Measurements from ENCODE around the gene KRT83.
"Not testable (repeated sequence)": the region's sequence is repeated elsewhere in the genome, so short reads cannot be mapped to it uniquely, and the experiment has no call there.

The KRT83 gene

DNA sequence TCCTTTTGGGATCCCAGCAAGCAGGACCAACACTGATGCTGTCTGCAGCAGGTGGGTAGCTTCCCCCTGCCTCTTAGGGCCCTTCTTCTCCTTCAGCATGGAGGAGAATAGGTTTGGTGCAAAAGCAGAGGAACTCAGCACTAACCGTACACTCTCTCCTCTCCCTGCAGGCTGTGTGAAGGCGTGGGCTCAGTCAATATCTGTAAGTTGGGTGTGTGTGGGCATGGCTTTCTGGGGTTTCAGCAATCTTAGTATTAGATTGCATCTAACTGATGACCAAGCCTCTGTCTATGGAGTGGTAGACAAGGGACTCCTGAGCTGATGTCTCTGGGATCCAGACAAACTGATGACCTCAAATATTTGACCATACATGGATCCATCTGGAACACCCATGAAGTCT lies 31.8 kb upstream of the KRT83 start:
- DNase-seq, result no peak

DNA sequence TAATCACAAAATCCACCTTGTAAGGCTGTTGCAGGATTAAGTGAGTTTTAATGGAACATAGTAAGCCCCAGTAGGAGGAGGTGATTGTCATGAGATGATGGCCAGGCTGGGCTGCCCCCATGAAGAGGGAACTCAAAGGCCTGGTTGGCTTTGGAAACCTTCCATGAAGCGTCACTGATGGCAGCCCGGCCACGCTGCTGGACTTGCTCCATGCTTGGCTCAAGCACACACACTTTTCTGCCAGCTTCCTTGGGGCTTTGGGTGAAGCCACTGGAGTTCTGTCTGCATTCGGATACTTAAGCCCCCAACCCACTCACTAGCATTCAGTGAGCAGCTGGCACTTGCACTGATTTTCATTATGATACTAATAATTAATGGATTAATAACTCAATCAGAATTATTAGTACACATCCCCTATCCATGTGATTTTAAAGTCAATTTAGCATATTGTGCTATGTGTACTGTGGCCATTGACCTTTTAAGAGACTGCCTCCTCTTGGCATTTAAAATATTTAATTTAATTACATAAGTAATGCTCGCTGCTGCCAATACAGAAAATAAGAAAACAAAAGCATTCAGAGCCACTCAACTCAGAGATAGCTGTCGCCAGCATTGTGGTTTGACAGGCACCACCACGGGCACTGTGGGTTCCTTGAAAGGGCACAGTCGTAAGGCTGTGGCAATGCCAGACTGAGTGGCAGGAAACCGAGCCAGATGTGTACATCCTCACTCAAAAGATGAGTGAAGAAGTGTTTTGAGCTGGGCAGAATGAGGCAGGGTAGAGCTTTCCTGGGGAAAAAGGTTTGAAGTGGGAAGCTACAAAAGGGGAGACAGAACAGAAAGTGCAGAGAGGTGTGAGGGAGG lies 30.2 kb upstream of the KRT83 start:
- DNase-seq, result no peak

DNA sequence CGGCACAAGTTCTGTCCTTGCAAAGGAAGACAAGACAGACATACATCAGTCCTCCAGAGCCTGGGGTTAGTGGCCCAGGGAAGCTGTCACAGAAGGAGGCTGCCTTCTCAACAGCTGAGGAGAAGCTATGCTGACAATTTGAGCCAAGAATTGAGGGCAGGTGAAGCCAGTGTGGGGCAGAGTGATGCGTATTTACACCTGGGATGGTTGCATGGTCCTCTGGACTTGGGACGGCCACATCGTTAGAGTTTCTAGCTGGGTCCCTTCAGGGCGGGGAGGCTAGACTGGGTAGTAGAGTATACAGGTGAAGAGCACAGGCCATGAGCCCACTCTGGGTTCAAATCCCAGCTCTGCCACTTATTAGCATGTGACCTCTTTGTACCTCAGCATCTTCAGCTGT lies 29.6 kb upstream of the KRT83 start:
- no peak for DNase-seq

DNA sequence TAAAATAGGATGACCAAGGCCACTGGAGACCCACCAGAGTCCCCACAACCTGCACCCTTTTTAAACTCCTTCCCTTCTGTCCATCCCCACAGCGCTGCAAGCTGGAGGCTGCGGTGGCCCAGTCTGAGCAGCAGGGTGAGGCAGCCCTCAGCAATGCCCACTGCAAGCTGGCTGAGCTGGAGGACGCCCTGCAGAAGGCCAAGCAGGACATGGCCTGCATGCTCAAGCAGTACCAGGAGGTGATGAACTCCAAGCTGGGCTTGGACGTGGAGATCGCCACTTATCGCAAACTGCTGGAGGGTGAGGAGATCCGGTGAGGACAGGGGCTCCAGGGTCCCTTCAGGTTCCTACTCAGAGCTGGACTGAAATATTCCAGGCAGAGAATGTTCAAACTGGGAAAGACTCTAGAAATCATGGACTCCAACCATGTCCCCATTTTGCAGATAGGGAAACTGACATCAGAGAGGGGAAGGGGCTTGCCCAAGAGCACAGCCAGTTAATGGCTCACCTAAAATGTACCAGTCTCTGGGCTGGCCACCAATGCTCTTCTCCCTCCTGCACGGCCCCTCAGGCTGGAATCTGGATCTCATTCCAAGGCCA lies 28.9 kb upstream of the KRT83 start:
- no peak for DNase-seq

DNA sequence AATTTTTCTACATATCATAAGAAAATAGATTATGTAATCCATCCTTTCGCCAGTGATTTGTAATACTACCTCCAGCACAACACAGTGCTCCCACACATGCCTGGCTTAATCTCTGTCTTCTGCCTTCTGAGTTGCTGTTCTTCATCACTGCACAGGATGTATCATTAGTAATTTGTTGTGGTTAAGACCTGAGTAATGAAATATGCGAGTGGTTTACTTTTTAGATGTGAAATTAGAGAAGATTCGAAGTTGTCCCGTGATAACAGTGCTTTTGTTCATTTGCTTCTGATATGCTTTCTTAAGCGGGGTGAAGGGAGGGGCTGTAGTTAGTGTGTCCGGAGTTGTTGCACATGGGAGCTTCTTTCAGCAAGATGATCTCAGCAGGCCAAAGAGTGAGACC lies 28.0 kb upstream of the KRT83 start:
- no peak for DNase-seq

DNA sequence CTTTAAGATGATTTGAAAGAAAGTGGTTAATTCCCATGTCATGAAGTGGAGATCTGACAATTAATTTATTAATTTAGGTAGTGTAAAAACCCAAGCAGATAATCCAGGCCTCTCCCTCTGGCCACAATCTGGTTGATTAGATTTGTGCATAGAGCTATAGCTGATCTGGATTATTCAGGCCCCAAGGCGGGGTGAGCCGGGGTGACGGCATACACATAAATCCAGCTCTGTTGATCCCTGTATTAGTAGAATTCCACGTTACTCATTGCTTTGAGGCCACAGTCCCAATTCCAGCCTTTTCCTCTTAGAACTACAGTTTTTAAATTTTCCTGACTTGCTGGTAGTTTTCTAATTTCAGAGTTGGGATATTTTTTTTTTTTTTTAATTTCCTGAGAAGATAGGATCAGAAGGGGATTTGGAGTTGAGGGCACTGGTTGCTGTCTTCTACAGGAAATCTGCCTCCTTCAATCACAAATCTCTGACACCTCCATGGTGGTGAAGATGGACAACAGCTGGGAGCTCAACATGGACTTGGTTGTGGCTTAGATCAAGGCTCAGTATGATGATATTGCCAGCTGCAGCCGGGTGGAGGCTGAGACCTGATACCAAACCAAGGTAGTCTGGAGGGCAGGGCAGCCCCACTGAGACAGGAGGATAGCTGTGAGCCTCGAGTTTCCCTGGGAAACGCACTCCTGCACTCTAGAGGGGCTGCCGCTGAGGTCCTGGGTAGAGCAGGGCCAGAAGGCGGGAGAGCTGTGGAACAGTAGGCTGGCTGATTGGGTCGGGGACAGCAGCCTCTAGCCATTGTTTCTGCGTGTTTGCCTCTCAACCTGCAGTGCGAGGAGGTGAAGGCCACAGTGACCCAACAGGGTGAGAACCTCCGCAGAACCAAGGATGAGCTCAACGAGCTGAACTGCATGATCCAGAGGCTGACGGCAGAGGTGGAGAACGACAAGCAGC lies 26.6 kb upstream of the KRT83 start:
- no peak for DNase-seq

DNA sequence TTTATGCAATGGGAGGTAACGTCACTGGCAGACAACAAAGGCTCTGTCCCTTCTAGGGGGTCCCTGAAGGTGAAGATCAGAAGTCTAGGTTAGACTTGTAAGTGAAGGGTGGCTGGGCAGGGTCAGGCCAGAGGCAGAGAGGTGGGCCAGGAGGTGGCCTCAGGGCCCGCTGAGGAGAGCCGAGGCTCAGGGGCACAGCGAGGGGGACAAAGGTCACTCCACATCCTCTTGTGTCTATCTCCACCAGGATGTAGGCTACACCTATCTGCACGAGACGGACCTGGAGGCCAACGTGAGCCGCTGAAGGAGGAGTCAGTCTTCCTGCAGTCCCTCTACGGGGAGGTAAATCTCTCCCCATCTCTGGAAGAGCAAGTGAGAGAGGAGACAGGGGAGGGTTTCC lies 25.8 kb upstream of the KRT83 start:
- DNase-seq, result no peak

DNA sequence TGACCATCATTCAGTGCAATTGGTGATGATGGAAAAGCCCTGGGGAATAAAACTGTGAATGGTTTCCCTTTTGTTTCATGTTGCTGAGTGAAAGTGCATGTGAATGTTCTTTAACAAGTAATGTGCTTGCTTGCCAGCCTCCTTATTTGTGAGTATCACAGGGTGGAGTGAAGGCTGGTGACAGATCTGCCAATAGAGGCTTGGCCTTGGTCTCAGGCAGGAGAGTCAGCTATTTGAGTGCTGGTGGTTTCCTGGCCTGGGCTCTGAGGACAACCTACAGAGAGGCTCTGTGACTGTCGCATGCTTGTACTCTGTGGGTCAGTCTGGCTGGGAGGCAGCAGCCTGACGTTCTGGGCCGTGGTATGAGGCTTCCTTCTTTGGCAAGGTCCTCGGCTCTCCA lies 25.4 kb upstream of the KRT83 start:
- no peak for DNase-seq

DNA sequence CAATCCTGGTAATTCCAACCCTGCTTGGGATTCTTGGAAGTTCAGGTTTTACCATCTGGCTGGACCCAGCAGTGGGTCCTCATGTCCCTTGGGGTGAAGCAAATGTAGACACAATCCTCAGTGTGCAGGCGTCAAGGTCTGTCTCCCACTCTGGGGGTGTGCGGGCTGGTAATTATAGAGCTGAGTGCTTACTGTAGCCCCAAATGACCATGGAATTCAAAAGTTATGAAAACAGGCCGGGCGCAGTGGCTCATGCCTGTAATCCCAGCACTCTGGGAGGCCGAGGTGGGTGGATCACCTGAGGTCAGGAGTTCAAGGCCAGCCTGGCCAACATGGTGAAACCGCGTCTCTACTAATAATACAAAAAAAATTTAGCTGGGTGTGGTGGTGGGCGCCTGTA lies 23.8 kb upstream of the KRT83 start:
- not testable (repeated sequence) for DNase-seq

DNA sequence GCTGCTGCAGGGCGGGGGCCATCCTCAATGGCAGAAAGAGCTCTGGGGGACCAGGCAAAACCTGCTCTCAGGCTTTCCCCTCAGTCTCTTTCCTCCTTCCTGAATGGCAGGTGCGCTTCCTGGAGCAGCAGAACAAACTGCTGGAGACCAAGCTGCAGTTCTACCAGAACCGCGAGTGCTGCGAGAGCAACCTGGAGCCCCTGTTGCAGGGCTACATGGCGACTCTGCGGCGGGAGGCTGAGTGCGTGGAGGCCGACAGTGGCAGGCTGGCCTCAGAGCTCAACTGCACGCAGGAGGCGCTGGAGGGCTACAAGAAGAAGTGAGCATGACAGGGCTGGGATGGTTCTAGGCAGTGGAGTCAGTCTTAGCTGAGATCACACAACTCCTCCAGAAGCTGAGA lies 22.9 kb upstream of the KRT83 start:
- DNase-seq, result no peak

DNA sequence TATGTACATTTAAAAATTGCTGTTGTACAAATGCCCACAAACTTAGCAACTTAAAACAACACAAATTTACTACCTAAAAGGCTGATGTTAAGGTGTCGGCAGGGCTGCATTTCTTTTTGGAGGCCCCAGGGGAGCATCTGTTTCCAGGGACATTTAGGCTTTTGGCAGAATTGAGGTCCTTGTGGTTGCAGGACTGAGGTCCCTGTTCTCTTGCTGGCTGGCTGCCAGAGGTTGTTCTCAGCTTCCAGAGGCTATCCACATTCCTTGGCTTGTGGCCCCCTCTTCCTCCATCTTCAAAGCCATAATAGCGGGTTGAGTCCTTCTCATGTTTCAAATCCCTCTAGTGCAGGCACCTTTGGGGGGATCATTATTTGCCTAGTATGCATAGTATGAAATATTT lies 22.4 kb upstream of the KRT83 start:
- no peak for DNase-seq

DNA sequence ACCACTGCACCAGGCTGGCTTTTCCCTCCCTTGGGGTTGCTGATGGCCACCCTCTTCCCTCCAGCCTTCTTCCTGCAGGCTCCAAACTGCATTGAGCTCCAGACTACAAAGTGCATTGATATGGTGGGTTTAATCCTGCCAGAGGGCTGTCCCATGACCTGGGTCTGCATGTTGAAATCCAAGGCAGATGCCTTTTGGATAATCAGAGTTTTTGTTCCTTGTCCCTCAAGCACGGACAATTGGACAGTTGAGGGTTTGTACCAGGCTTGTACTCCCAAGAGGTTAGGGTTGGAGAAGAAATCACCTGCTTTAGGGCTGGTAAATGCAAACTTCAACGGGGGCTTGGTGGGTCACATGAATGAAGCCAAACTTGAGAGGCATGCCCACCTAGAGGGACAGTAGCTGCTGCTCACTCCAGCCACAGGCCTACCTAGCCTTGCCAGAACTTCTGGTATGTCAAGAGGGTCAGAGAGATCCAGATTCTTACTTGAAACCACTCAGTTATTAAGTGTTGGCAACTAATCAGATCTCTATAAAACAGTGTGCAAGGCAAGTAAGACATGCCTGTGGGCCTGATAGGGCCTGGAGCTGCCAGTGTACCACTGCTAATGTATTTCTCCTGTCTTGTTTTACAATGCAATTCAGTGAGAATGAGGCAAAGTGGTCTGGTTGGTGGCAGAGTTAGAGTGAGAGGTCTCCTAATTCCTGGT lies 21.7 kb upstream of the KRT83 start:
- no peak for DNase-seq

DNA sequence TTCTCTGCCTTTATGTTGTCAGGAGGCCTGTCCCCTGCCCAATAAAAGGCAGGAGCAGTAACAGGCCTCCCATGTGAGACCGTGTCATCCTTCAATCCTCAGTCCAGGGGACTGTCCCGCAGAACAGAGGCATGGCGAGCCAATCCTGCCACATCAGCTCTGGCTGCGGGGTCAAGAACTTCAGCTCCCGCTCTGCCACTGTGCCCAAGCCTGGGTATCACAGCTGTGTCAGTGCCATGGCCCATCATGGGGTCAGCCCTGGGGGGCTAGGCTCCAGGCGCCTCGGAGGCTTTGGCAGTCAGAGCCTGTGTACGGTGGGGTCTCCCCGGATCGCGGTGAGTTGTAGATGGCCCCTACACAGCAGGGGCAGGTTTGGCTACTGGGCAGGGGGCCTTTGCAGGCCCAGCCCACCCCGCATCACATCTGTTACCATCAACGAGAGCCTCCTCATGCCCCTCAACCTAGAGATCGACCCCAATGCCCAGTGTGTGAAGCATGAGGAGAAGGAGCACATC lies 19.9 kb upstream of the KRT83 start:
- no peak for DNase-seq

DNA sequence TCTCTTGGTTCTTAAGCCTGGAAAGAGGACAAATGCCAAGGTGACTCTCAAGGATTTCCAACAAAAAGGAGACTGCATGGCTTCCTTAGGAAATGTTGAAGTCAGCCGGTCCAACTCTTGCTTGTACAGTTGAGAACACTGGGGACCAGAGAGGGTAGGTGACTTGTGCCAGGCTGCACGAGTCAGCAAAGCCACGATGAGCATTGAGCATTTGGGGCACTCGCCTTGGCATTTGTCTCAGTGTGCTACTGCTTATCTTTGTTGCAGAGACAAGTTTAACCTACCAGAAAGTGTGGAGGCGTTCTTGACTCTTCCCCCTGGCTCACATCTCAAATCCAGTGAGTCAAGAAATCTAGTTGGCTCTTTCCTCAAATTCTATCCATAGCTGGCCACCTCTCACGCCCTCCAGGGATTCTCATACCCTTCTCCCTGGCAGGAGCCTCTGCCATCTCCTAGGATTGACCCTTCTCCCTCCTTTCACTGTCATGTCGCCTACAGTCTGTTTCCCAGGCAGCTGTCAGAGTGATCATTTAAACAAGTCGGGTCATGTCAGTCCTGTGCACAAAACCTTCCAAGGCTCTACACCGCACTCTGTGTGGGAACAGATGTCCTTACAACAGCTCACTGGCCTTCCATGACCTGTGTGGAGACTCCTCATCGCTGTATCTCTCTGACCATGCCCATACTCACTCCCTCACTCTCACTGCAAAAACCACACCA lies 17.2 kb upstream of the KRT83 start:
- DNase-seq, result no peak

DNA sequence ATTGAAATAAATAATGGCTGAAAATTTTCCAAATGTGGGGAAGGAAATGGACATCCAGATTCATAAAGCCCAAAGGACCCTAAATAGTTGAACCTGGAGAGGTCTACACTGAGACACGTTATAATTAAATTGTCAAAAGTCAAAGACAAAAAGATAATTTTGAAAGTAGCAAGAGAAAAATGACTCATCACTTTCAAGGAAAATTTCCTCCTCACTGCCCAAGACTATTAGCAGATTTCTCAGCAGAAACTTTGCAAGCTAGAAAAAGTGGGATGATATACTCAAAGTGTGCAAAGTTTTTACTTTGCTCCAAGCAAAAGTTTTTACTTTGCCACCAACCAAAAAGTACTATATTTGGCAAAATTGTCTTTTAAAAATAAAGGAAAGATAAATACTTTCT lies 15.9 kb upstream of the KRT83 start:
- no peak for DNase-seq

DNA sequence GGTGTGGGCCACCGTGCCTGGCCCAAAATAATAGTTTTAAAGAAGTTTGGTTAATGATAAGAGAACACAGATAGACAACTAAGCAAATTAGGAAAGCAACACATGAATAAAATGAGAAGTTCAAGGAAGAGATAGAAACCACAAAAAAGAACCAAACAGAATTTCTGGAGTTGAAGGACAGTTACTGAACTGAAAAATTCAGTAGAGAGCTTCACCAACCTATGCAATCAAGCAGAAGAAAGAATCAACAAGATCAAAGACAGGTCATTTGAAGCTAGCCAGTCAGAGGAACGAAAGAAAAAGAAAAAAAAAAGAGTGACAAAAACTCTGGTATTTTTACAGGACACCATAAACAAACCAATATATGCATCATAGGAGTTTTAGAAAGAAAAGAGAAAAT lies 15.4 kb upstream of the KRT83 start:
- no peak for DNase-seq

DNA sequence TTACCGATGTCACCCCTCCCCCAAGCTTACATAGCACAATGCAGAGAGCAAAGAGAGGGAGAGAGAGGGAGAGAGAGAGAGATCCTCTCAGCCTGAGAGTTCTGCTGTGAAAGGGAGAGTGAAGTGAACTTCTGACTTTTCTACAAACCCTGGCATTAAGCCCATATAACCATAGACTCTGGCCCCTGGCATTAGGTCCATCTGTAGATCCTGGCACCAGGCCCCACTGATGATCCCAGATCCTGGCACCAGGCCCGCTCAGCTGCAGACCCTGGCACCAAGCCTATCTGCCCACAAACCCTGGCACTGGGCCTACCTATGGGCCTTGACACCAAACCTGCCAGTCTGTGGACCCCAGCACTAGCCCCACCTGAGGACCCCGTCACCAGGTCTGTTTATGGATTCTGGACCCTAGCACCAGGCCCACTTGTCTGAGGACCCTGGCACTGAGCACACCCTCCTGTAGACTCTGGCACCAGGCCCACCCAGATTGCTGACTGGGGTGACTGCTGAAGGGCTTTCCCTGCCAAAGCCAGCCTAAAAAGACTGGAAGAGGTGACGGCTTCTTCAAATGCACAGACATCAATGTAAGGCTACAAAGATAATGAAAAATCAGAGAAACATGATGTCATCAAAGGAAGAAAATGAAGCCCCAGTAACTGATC lies 14.5 kb upstream of the KRT83 start:
- no peak for DNase-seq

DNA sequence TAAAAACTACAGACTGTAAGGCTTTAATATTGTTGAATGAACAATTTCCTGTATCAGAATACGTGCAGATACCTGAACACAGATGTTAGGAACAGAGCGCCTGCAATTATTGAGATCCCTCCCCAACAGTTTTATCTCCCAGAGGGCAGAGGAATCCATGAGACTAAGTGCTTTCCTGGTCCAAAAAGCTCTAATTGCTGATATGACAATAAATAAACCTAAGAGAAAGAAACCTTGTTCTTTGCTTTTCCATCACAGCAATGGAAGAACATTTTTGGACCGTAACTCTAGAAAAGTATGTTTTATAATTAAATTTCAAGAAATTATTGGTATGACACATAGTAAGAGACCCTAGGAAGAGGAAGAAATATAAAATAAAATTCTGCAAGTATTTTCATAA lies 13.0 kb upstream of the KRT83 start:
- no peak for DNase-seq

DNA sequence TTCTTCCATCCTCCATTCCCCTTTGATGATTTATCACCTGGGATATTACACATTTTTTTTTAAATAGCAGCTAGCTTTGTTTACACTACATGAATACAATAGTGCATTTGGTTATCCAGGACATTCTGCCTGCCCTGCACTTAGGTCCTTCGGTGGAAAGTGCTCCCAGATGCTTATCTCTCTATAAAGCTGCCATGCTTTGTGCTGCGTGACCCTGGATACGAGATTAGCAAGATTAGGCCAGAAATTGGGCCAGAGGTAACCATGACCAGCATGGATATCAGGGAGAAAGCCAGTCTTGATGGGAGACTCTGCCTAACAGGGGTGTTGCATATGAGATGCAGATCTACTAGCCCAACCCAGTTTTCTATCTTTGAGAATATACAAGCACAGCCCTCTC lies 12.1 kb upstream of the KRT83 start:
- no peak for DNase-seq

DNA sequence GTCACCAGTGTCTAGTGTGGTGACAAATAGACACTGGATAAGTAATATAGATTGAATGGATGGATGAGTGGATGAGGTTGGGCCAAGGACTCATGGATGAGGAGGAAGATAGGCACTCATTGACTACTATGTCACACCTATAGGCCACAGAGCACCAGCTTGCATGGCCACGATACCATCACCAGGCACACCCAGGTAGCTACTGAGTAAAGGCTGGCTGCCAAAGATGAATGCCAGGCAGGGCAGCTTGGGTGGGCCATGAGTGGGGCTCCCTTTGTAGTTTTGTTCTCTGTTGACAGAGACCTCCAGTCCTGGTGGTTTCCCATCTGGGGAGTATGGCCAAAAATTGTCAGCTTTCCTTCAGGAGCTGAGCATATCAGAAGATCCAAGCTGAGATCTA lies 11.2 kb upstream of the KRT83 start:
- DNase-seq, result no peak

DNA sequence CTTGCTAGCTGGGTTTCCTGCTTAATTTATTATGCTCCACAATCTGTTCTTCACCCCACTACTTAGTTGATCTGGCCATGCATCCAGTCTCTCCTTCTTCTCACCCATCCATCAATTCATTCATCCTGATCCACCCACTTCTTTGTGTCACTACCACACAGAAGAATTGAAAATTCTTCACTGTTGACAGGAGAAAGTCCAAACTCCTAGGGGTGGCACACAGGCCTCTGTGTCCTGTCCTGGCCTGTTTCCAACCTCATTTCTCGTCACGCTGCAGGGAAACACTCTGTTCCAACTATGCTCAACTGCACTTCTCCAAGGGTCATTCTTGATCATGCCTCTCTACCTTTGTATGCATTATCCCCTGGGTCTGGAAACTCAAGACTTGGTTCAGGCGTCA lies 10.6 kb upstream of the KRT83 start:
- DNase-seq, result no peak

DNA sequence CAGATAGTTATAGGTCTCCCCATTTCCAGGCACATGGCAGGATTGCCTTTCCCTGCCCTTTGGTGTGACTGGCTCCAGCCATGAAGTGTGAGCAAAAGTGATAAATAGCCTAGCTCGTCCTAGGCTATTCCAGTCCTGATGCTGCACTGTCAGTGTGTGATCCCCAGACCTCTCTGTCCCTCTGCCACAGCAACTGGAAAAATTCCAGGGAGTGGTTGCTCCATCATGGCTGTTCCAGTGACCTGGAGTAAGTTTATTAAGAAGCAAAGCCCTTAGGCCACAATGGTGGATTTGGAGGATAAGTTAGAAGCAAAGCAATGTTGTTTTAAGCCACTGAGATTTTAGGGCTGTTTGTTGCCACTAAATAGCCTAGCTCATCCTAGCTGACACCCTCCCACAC lies 9.8 kb upstream of the KRT83 start:
- DNase-seq, result no peak

Measured in NCI-H524 treated with DMSO at 0.1 percent for 48 hours (cell line).